ENCODE measurements around the gene WDR86. TPM values are rescaled to one million over a fixed set of nuclear protein-coding genes. Genes with fewer than 3 reads are reported as not detected.

The WDR86 gene
- total and polyA plus RNA-seq, 2 of the 8 experiments (the other 6 are each of a cell fraction or from before 2014, with no cell fraction given), result 12.7 to 15.8 TPM

- Histone ChIP-seq H3K79me2 (ENCODE audit: control insufficient read depth in 1 of 2, insufficient read depth in 2 of 2, low read length in 2 of 2) (no peaks in the 10 kb centered on the region), H3K14ac (ENCODE audit: insufficient read length) (no peak overlapping the region), H3K4me1 (replicated peaks in 1 of 4; ENCODE audit: control insufficient read depth in 3 of 4, insufficient read depth in 4 of 4, low read length in 3 of 4) (no peaks in the 10 kb centered on the region), H3K9ac (replicated peaks in 1 of 4; ENCODE audit: extremely low read depth in 1 of 4, low read depth in 3 of 4, low read length in 3 of 4) (no peak overlapping the region), H3K79me1 (ENCODE audit: low read depth, low read length) (no peaks in the 10 kb centered on the region), H3K36me3 (ENCODE audit: control insufficient read depth in 2 of 4, insufficient read depth in 4 of 4, low read length in 3 of 4) (peaks cover 0 to 43% (median 27%) of the 10 kb centered on the region in 4 experiments; a peak in 7 of 8 replicates), H3K23ac (ENCODE audit: insufficient read length) (no peak overlapping the region), H2BK120ac (replicated peaks; ENCODE audit: low read depth, low read length) (no peak overlapping the region), H2BK5ac (ENCODE audit: low read depth, low read length) (no peak overlapping the region), H3K27ac (ENCODE audit: low read depth, low read length) (no peak overlapping the region), H4K5ac (ENCODE audit: insufficient read length, low read depth, low read length) (no peak overlapping the region), H3K27me3 (replicated peaks in 1 of 4; ENCODE audit: control insufficient read depth in 3 of 4, extremely low read depth in 1 of 4, insufficient read depth in 3 of 4, low read length in 3 of 4) (no peaks in the 10 kb centered on the region), H2BK20ac (ENCODE audit: low read length) (no peak overlapping the region), H4K8ac (ENCODE audit: extremely low read depth, insufficient read depth, low read length) (no peak overlapping the region), H3K4ac (replicated peaks; ENCODE audit: insufficient read length, low read depth, low read length) (no peak overlapping the region), H3K23me2 (ENCODE audit: low read depth, low read length) (no peaks in the 10 kb centered on the region), H4K20me1 (replicated peaks in 1 of 2; ENCODE audit: control insufficient read depth in 1 of 2, insufficient read depth in 2 of 2, low read length in 2 of 2) (peaks cover 3% of the 10 kb centered on the region in 2 experiments), H2BK15ac (ENCODE audit: low read length) (no peak overlapping the region), H3K56ac (replicated peaks; ENCODE audit: insufficient read length, low read depth, low read length) (no peak overlapping the region), H3K18ac (ENCODE audit: extremely low read depth, low read length) (no peak overlapping the region), H2AK5ac (ENCODE audit: low read depth, low read length) (no peak overlapping the region), H4K91ac (replicated peaks; ENCODE audit: insufficient read length, low read length) (no peak overlapping the region), H2BK12ac (ENCODE audit: low read depth, low read length) (no peak overlapping the region), H2AFZ (ENCODE audit: low read length) (no peak overlapping the region), H3K9me3 (ENCODE audit: insufficient read depth in 2 of 2, low read depth in 1 of 2, low read length in 1 of 2) (no peaks in the 10 kb centered on the region), H3K4me2 (ENCODE audit: insufficient read depth in 1 of 2, low read depth in 2 of 2, low read length in 2 of 2) (no peak overlapping the region), H3K4me3 (ENCODE audit: extremely low read depth in 1 of 4, insufficient read depth in 2 of 4, low read depth in 3 of 4, low read length in 4 of 4) (no peak overlapping the region)
- ChIA-PET CTCF (ENCODE audit: partially characterized antibody) (interaction anchor here (1.0 to 7.0 kb wide), 7 partner anchors 9 to 42 kb away, joined by 3 to 161 read pairs (median 33); no protein-coding TSS in a partner anchor), POLR2A (ENCODE audit: partially characterized antibody) (no interaction called here)
- 95% methylated on average over 4 of the region's 4 CpGs; no CpG with 5 or more reads in 1 of the 2 experiments for WGBS, 2 experiments (ENCODE audit: extremely low coverage in 1 of 2, insufficient coverage in 1 of 2, insufficient read length in 1 of 2, insufficient replicate concordance in 2 of 2, low coverage in 1 of 2, low lambda C conversion rate in 2 of 2, missing lambda C conversion rate in 1 of 2)
- no peak for DNase-seq (ENCODE audit: low read depth in 1 of 2, low spot score in 2 of 2)
- no peak for FAIRE-seq
- TF ChIP-seq POLR2AphosphoS5 (IDR thresholded peaks at IDR 0.05; ENCODE audit: low read depth, low read length) (no peak), EGR1 (IDR thresholded peaks at IDR 0.05; ENCODE audit: borderline replicate concordance, low read depth, low read length) (no peak), NRF1 (IDR thresholded peaks at IDR 0.05; ENCODE audit: low read depth, low read length) (no peak), RFX5 (IDR thresholded peaks at IDR 0.05; ENCODE audit: borderline replicate concordance, low read depth, low read length) (no peak), CBX5 (IDR thresholded peaks at IDR 0.05; ENCODE audit: low read depth, low read length) (no peak), CBX8 (IDR thresholded peaks at IDR 0.05; ENCODE audit: borderline replicate concordance, low read depth, low read length) (no peak), BACH1 (IDR thresholded peaks at IDR 0.05; ENCODE audit: low read length) (no peak), EP300 (IDR thresholded peaks at IDR 0.05; ENCODE audit: borderline replicate concordance in 1 of 2, low read depth in 2 of 2, low read length in 2 of 2) (no peak), TAF1 (IDR thresholded peaks at IDR 0.05; ENCODE audit: low read depth, low read length) (no peak), BRCA1 (IDR thresholded peaks at IDR 0.05; ENCODE audit: low read depth, low read length) (no peak), SP1 (IDR thresholded peaks at IDR 0.05; ENCODE audit: low read depth, low read length) (no peak), RAD21 (IDR thresholded peaks at IDR 0.05 in 1 of 2, conservative IDR thresholded peaks at IDR 0.05 in 1 of 2; ENCODE audit: low read depth in 2 of 2, low read length in 2 of 2) (no peak), ATF2 (IDR thresholded peaks at IDR 0.05; ENCODE audit: low read length) (no peak)
Observed at GRCh38 chr7:151348970-151349369, 60.9 kb downstream of the WDR86 start.
